Stomach (tissue), 4 donors: ENCODE results near the gene SYT2.

Experiments used
- EP300 ChIP-seq: sonication (generic); formaldehyde crosslinking; IDR thresholded peaks from one replicate; pipeline ENCODE4 v1.6.1; 2017; ENCODE audit warnings: antibody characterized with exemption
- POLR2A ChIP-seq, 4 donors: fragments of 450-650 bp; IDR thresholded peaks; one replicate each; pipeline ENCODE4 v1.6.1; 2016; ENCODE audit warnings: antibody characterized with exemption in 4 of 4, control low read depth in 2 of 4, mild to moderate bottlenecking in 1 of 4, moderate library complexity in 1 of 4
- POLR2AphosphoS5 ChIP-seq, 3 donors: sonication (generic); formaldehyde crosslinking; IDR thresholded peaks; one replicate each; pipeline ENCODE4 v1.6.1; 2016; ENCODE audit warnings: antibody characterized with exemption in 3 of 3
- TF ChIP-seq, protein P1 (sequence below), 7 experiments: fragments of 450-650 bp in 4 of 7; fragments of 200-600 bp in 3 of 7; sonication (generic) in 3 of 7; IDR thresholded peaks; one replicate each; pipeline ENCODE4 v1.5.1; 2016 to 2019; ENCODE audit warnings: antibody characterized with exemption in 7 of 7, control low read depth in 2 of 7, mild to moderate bottlenecking in 1 of 7

DNA sequence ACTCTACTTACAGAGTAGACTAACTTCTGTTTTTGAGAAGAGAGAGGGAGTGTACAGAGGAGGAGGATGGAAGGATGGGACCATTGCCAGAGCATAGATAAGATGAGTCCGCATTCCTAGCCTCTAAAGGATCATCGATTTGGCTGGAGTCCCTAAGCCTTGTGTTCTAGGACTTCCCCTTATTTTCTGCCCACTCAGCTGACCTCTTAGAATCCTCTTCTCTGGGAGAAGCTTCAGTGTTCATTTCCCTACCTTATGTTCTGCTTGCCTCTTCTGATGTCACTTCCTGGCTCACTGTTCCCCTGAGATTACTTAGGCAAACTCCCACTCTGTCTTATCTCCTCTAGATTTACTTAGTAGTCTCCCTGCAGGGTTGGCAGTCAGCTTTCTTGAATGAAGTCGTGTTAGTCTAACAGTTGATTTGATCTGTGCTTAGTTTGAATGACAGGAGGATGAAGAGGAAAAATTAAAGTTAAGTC, 156.7 kb downstream of the SYT2 start:
- TF ChIP-seq, protein P1, sequence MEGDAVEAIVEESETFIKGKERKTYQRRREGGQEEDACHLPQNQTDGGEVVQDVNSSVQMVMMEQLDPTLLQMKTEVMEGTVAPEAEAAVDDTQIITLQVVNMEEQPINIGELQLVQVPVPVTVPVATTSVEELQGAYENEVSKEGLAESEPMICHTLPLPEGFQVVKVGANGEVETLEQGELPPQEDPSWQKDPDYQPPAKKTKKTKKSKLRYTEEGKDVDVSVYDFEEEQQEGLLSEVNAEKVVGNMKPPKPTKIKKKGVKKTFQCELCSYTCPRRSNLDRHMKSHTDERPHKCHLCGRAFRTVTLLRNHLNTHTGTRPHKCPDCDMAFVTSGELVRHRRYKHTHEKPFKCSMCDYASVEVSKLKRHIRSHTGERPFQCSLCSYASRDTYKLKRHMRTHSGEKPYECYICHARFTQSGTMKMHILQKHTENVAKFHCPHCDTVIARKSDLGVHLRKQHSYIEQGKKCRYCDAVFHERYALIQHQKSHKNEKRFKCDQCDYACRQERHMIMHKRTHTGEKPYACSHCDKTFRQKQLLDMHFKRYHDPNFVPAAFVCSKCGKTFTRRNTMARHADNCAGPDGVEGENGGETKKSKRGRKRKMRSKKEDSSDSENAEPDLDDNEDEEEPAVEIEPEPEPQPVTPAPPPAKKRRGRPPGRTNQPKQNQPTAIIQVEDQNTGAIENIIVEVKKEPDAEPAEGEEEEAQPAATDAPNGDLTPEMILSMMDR (IDR thresholded peaks at IDR 0.05): no peak
- TF ChIP-seq POLR2A (IDR thresholded peaks at IDR 0.05): no peak
- no peak for TF ChIP-seq EP300
- peak in 1 of 3 donors; percentile 26 for TF ChIP-seq POLR2AphosphoS5 (IDR thresholded peaks at IDR 0.05)
